ENCODE measurements around the gene SMC5.
"Not testable (repeated sequence)": the region's sequence is repeated elsewhere in the genome, so short reads cannot be mapped to it uniquely, and the experiment has no call there.

Gene SMC5

GRCh38 chr9:70363760-70364159 lies 105.0 kb downstream of the SMC5 start:
- no peak for DNase-seq (ENCODE audit: low read depth in 2 of 2)

- no peak for DNase-seq (ENCODE audit: low read depth in 2 of 2)
These were observed 108.6 kb downstream of the SMC5 start for GRCh38 chr9:70367305-70367930.

GRCh38 chr9:70374962-70375618 lies 116.3 kb downstream of the SMC5 start:
- DNase-seq (ENCODE audit: low read depth in 2 of 2): no peak

GRCh38 chr9:70382046-70382708 lies 123.4 kb downstream of the SMC5 start:
- no peak for DNase-seq (ENCODE audit: low read depth in 2 of 2)

- DNase-seq (ENCODE audit: low read depth in 2 of 2): no peak
These were observed 124.2 kb downstream of the SMC5 start for GRCh38 chr9:70382709-70383605.

GRCh38 chr9:70385426-70385825 lies 126.6 kb downstream of the SMC5 start:
- no peak for DNase-seq (ENCODE audit: low read depth in 2 of 2)

GRCh38 chr9:70387663-70388062 lies 128.9 kb downstream of the SMC5 start:
- no peak for DNase-seq (ENCODE audit: low read depth in 2 of 2)

GRCh38 chr9:70389188-70389587 lies 130.4 kb downstream of the SMC5 start:
- DNase-seq (ENCODE audit: low read depth in 2 of 2): no peak

GRCh38 chr9:70389621-70390266 lies 131.0 kb downstream of the SMC5 start:
- no peak for DNase-seq (ENCODE audit: low read depth in 2 of 2)

- no peak for DNase-seq (ENCODE audit: low read depth in 2 of 2)
These were observed 132.2 kb downstream of the SMC5 start for GRCh38 chr9:70390933-70391341.

- DNase-seq (ENCODE audit: low read depth in 2 of 2): no peak
These were observed 133.4 kb downstream of the SMC5 start for GRCh38 chr9:70392189-70392588.

GRCh38 chr9:70392850-70393249 lies 134.1 kb downstream of the SMC5 start:
- DNase-seq (ENCODE audit: low read depth in 2 of 2): no peak

- DNase-seq (ENCODE audit: low read depth in 2 of 2): no peak
These were observed 136.9 kb downstream of the SMC5 start for GRCh38 chr9:70395652-70396051.

GRCh38 chr9:70398145-70398556 lies 139.4 kb downstream of the SMC5 start:
- no peak for DNase-seq (ENCODE audit: low read depth in 2 of 2)

GRCh38 chr9:70399141-70399540 lies 140.4 kb downstream of the SMC5 start:
- DNase-seq (ENCODE audit: low read depth in 2 of 2): no peak

- DNase-seq (ENCODE audit: low read depth in 2 of 2): no peak
These were observed 141.5 kb downstream of the SMC5 start for GRCh38 chr9:70400107-70400892.

- not testable (repeated sequence) for DNase-seq (ENCODE audit: low read depth in 2 of 2)
These were observed 142.5 kb downstream of the SMC5 start for GRCh38 chr9:70401241-70401640.

- no peak for DNase-seq (ENCODE audit: low read depth in 2 of 2)
These were observed 143.4 kb downstream of the SMC5 start for GRCh38 chr9:70402213-70402612.

- no peak for DNase-seq (ENCODE audit: low read depth in 2 of 2)
These were observed 144.4 kb downstream of the SMC5 start for GRCh38 chr9:70403166-70403565.

- no peak for DNase-seq (ENCODE audit: low read depth in 2 of 2)
These were observed 144.8 kb downstream of the SMC5 start for GRCh38 chr9:70403618-70404025.

GRCh38 chr9:70404261-70404660 lies 145.5 kb downstream of the SMC5 start:
- DNase-seq (ENCODE audit: low read depth in 2 of 2): no peak

Data from stimulated activated CD4-positive, alpha-beta T cell treated with anti-CD3 and anti-CD28 coated beads, Interleukin-1b, Interleukin-23, amount 100 ng/mL, for 1 hour (primary cell).